GM12872 (cell line): ENCODE measurements around the gene SLC25A6.

Experiments used
- TF ChIP-seq, protein P1 (sequence below): IDR thresholded peaks from 3 replicates; pipeline ENCODE4 v1.5.1; 2011; ENCODE audit warnings: low read depth, mild to moderate bottlenecking, low read length, moderate library complexity; ENCODE audit not compliant: insufficient read depth

SLC25A6 gene

DNA sequence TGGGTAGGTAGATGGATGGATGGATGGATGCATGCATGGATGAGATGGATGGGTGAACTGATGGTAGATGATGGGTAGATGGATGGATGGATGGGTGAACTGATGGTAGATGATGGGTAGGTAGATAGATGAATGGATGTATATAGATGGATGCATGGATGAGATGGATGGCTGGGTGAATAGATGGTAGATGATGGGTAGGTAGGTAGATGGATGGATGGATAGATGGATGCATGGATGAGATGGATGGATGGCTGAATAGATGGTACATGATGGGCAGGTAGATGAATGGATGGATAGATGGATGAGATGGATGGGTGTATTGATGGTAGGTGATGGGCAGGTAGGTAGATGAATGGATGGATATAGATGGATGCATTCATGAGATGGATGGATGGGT is 15.1 kb upstream of the SLC25A6 start:
- TF ChIP-seq, protein P1, sequence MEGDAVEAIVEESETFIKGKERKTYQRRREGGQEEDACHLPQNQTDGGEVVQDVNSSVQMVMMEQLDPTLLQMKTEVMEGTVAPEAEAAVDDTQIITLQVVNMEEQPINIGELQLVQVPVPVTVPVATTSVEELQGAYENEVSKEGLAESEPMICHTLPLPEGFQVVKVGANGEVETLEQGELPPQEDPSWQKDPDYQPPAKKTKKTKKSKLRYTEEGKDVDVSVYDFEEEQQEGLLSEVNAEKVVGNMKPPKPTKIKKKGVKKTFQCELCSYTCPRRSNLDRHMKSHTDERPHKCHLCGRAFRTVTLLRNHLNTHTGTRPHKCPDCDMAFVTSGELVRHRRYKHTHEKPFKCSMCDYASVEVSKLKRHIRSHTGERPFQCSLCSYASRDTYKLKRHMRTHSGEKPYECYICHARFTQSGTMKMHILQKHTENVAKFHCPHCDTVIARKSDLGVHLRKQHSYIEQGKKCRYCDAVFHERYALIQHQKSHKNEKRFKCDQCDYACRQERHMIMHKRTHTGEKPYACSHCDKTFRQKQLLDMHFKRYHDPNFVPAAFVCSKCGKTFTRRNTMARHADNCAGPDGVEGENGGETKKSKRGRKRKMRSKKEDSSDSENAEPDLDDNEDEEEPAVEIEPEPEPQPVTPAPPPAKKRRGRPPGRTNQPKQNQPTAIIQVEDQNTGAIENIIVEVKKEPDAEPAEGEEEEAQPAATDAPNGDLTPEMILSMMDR: no peak

DNA sequence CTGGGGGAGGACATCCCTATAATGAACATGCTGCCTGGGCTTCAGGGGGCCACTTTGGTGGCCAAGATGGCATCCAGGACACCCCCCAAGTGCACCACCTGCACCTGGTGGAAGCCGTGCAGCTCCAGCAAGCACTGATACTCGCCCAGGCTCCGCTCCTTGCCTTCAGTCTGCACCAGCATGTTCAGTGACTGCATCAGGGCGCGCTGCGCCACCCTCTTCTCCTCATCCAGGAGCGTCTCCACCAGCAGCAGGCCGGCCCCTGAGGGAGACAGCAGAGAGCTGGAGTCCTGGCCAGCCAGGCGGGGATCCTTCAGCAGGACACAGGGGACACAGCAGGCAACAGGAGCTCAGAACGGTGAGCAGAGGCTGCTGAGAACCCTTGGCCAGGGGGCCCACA is 11.3 kb upstream of the SLC25A6 start:
- TF ChIP-seq, protein P1: no peak

DNA sequence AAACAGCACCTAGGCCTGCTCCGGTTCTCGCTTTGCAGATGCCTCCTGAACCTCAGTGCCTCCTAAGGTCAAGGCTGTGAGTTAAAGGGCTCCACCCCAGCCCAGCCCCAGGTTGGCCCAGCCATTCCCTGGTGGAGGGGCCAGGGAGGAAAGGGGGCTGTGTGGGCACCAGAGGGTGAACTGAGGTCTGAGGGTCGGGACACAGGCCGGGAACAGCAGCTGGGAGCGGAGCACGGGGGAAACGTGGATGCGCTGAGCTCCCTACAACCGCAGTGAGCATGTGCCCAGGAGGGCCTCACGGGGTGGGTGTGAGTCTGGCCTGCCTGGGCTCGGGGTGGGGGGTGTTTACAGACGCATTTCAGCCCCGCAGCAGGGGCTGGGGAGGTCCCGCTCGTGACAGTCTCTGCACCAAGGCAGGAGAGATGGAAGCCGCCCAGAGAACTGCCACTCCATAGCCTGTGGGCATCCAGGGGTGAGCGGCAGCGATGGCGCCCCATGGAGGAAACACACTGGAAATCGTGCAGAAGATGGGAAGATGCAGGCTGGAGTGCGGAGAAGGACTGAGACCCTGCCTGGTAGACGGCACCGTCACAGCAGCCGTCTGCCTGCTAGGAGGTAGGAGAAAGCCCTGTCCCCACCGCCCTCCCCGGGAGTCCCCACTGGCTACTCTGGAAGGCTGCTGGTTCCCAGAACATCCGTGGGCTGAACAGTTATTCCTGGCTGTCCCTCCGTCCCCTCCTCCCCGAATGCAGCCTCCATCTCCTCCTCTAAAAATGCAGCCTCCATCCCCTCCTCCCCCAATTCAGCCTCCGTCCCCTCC is 9.9 kb upstream of the SLC25A6 start:
- TF ChIP-seq, protein P1: no peak

DNA sequence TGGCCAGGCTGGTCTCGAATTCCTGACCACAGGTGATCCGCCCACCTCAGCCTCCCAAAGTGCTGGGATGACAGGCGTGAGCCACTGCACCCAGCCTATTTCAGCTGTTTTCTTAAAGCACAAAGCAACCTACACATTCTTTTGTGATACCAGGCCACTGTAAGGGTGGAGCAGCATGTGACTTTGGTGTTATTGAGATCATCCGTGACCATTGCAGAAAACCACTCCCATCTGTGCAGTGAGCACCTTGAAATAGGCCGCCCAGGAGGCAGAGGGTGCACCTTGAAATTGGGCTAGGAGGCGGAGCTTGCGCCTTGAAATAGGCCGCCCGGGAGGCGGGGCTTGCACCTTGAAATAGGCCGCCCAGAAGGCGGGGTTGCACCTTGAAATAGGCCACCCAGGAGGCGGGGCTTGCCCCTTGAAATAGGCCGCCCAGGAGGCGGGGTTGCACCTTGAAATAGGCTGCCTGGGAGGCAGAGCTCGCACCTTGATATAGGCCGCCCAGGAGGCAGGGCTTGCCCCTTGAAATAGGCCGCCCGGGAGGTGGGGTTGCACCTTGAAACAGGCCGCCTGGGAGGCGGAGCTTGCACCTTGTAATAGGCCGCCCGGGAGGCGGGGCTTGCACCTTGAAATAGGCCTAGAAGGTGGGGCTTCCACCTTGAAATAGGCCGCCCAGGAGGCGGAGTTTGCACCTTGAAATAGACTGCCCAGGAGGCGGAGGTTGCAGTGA is 9.0 kb upstream of the SLC25A6 start:
- TF ChIP-seq, protein P1: no peak

DNA sequence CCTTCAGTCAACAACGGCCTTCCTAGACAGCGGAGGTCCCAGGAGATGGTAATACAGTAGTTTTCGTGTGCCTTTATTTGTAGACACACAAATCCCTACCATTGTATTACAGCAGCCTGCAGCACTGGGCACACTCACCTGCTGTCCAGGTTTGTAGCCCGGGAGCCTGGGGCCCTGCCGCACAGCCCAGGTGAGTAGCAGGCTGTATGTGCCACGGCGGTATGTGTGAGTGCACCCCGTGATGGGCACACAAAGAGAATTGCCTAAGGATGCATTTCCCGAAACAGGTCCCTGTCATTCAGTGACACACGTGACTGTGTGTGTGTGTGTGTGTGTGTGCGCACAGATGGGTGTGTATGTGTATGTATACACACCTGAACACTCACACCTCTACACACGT is 8.1 kb upstream of the SLC25A6 start:
- TF ChIP-seq, protein P1: no peak

DNA sequence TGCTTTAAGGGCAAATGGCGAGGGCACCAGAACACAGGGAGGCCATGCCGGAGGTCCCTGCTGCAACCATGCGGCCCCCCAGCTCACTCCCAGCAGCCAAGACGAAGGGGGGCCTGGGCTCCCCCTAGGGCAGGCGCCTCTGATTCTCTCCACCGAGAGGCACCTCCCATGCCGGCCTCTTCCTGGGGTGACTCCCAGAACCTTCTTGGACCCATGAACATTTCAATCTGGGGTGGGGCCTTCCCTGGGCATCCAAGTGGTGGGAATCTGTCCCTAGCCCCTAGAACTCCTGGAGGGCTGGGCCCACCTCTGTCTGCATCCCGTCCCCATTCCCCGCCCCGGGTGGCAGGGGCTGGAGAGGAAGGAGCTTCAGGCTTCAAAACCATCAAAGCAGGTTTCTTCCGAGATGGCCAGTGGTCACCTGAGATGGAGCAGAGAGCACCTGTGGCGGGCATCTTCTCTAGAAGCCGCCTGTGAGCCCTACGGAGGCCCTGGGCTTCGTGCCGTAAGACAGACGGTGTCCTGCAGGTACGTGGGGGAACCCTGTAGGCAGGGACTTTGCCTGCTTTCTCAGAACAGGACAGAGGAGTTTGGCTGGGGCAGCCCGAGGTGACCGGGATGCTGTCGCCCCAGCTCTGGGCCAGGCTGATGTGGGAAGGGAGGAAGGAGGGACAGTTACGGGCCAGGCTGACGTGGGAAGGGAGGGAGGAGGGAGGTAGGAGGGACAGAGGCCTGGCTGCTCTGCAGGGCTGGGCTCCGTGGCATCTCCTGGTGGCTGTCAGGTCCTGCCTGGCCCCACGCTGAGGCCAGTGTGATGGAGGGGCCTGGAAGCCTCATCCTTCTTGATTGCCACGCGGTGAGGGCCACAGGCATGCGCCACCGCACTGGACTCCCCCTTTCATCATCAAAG is 6.8 kb upstream of the SLC25A6 start:
- TF ChIP-seq, protein P1: no peak
